ENCODE measurements around the gene LVRN.

LVRN gene

GRCh38 chr5:115947260-115947659, 15.0 kb upstream of the LVRN start:
- TF ChIP-seq CTCF (IDR thresholded peaks at IDR 0.05; ENCODE audit: control insufficient read depth, extremely low read depth, insufficient read depth), result no peak
- DNase-seq (ENCODE audit: low read depth), result no peak
- no peak overlapping the region for H3K4me3 ChIP-seq (ENCODE audit: low read depth, low read length)

GRCh38 chr5:115948091-115948534, 14.2 kb upstream of the LVRN start:
- DNase-seq (ENCODE audit: low read depth), result no peak
- H3K4me3 ChIP-seq (ENCODE audit: low read depth, low read length), result no peak overlapping the region
- no peak for TF ChIP-seq CTCF (IDR thresholded peaks at IDR 0.05; ENCODE audit: control insufficient read depth, extremely low read depth, insufficient read depth)

GRCh38 chr5:115949096-115949495, 13.2 kb upstream of the LVRN start:
- no peak for DNase-seq (ENCODE audit: low read depth)

GRCh38 chr5:115952588-115952987, 9.7 kb upstream of the LVRN start:
- no peak for TF ChIP-seq CTCF (IDR thresholded peaks at IDR 0.05; ENCODE audit: control insufficient read depth, extremely low read depth, insufficient read depth)
- no peak overlapping the region for H3K4me3 ChIP-seq (ENCODE audit: low read depth, low read length)
- DNase-seq (ENCODE audit: low read depth), result no peak

More at GRCh38 chr5:115949096-115949495, 13.2 kb upstream of the LVRN start:
- TF ChIP-seq CTCF (IDR thresholded peaks at IDR 0.05; ENCODE audit: control insufficient read depth, extremely low read depth, insufficient read depth), result no peak
- no peak overlapping the region for H3K4me3 ChIP-seq (ENCODE audit: low read depth, low read length)

- DNase-seq (ENCODE audit: low read depth), result no peak
- no peak overlapping the region for H3K4me3 ChIP-seq (ENCODE audit: low read depth, low read length)
- TF ChIP-seq CTCF (IDR thresholded peaks at IDR 0.05; ENCODE audit: control insufficient read depth, extremely low read depth, insufficient read depth), result no peak
Observed at GRCh38 chr5:115954144-115954543, 8.1 kb upstream of the LVRN start.

GRCh38 chr5:115956957-115957356, 5.3 kb upstream of the LVRN start:
- TF ChIP-seq CTCF (IDR thresholded peaks at IDR 0.05; ENCODE audit: control insufficient read depth, extremely low read depth, insufficient read depth), result no peak
- DNase-seq (ENCODE audit: low read depth), result no peak

More at GRCh38 chr5:115956957-115957356, 5.3 kb upstream of the LVRN start:
- no peak overlapping the region for H3K4me3 ChIP-seq (ENCODE audit: low read depth, low read length)
